H1 (cell line): ENCODE results near the gene TTI1. TPM values are rescaled to one million over a fixed set of nuclear protein-coding genes. Genes with fewer than 3 reads are reported as not detected.
A peak's percentile ranks its signal among the peaks of the same experiment; 100 is the strongest.

Experiments
- CTCF ChIA-PET: fragments of 300-600 bp; sonication (Branson Sonifier 250); formaldehyde crosslinking; loops from one replicate; lab custom pipeline; 2021; ENCODE audit not compliant: partially characterized antibody; lab: Charles Lee
- POLR2A ChIA-PET: fragments of 300-600 bp; sonication (Branson Sonifier 250); formaldehyde crosslinking; loops from one replicate; lab custom pipeline; 2021; ENCODE audit warnings: inconsistent platforms; ENCODE audit not compliant: partially characterized antibody; lab: Charles Lee
- DNase-seq, 2 experiments: peaks; one replicate each; pipeline versions ENCODE4 v3.0.0 to v3.0.0-alpha.2; 2010 to 2022; ENCODE audit warnings: low spot score in 2 of 2, low read depth in 1 of 2, mixed read lengths in 1 of 2
- FAIRE-seq: peaks from 2 replicates; lab custom pipeline; 2011; peaks lifted over from hg19 to GRCh38; lab: Jason Lieb, UNC
- H2AFZ ChIP-seq: 2 replicates; pipeline ENCODE4 v1.8.1; 2012; ENCODE audit warnings: low read length, inconsistent platforms
- H2AK5ac ChIP-seq: 2 replicates; pipeline ENCODE4 v1.6.1; 2013; ENCODE audit warnings: low read depth, low read length
- H2BK120ac ChIP-seq: replicated peaks from 2 replicates; pipeline ENCODE3; 2013; ENCODE audit warnings: low read depth, low read length, inconsistent platforms
- H2BK12ac ChIP-seq: 2 replicates; pipeline ENCODE4 v1.6.1; 2013; ENCODE audit warnings: low read depth, low read length
- H2BK15ac ChIP-seq: 2 replicates; pipeline ENCODE4 v1.6.1; 2013; ENCODE audit warnings: low read length
- H2BK20ac ChIP-seq: 2 replicates; pipeline ENCODE4 v1.6.1; 2013; ENCODE audit warnings: low read length
- H2BK5ac ChIP-seq: 2 replicates; pipeline ENCODE4 v1.6.1; 2013; ENCODE audit warnings: low read depth, low read length
- H3K14ac ChIP-seq: 2 replicates; pipeline ENCODE4 v1.6.1; 2013; ENCODE audit warnings: inconsistent platforms; ENCODE audit not compliant: insufficient read length
- H3K18ac ChIP-seq: 2 replicates; pipeline ENCODE4 v1.6.1; 2013; ENCODE audit warnings: low read length; ENCODE audit errors: extremely low read depth
- H3K23ac ChIP-seq: 2 replicates; pipeline ENCODE4 v1.6.1; 2013; ENCODE audit warnings: inconsistent platforms; ENCODE audit not compliant: insufficient read length
- H3K23me2 ChIP-seq: 2 replicates; pipeline ENCODE4 v1.6.1; 2013; ENCODE audit warnings: low read depth, low read length
- H3K27ac ChIP-seq: 2 replicates; pipeline ENCODE4 v1.6.1; 2011; ENCODE audit warnings: low read depth, low read length, inconsistent platforms
- H3K27me3 ChIP-seq, 4 experiments: replicated peaks in 1 of 4; 1 replicate in 1 of 4; 2 replicates in 3 of 4; pipeline versions ENCODE4 v1.6.1 to v1.8.1; 2011 to 2013; ENCODE audit warnings: low read length in 3 of 4, mild to moderate bottlenecking in 3 of 4, inconsistent platforms in 2 of 4, mixed read lengths in 2 of 4, moderate library complexity in 1 of 4; ENCODE audit not compliant: control insufficient read depth in 3 of 4, insufficient read depth in 3 of 4; ENCODE audit errors: extremely low read depth in 1 of 4
- H3K36me3 ChIP-seq, 4 experiments: 2 replicates each; pipeline versions ENCODE4 v1.6.1 to v1.8.1; 2011 to 2013; ENCODE audit warnings: mild to moderate bottlenecking in 4 of 4, low read length in 3 of 4, moderate library complexity in 2 of 4, control low read depth in 1 of 4, inconsistent platforms in 1 of 4; ENCODE audit not compliant: insufficient read depth in 4 of 4, control insufficient read depth in 2 of 4
- H3K4ac ChIP-seq: replicated peaks from 2 replicates; pipeline ENCODE3; 2013; ENCODE audit warnings: low read length, low read depth, mixed read lengths, inconsistent platforms; ENCODE audit not compliant: insufficient read length
- H3K4me1 ChIP-seq, 4 experiments: replicated peaks in 1 of 4; 1 replicate in 1 of 4; 2 replicates in 3 of 4; pipeline versions ENCODE4 v1.6.1 to v1.8.1; 2011 to 2013; ENCODE audit warnings: low read length in 3 of 4, inconsistent platforms in 2 of 4, mixed read lengths in 1 of 4; ENCODE audit not compliant: insufficient read depth in 4 of 4, control insufficient read depth in 3 of 4
- H3K4me2 ChIP-seq, 2 experiments: 2 replicates each; pipeline versions ENCODE4 v1.6.1 to v1.8.1; 2011 to 2013; ENCODE audit warnings: low read depth in 2 of 2, low read length in 2 of 2, control low read depth in 1 of 2, inconsistent platforms in 1 of 2, mild to moderate bottlenecking in 1 of 2; ENCODE audit not compliant: insufficient read depth in 1 of 2
- H3K4me3 ChIP-seq, 4 experiments: fragments of 200-600, 300-600 bp in 1 of 4; sonication (generic), shearing (Covaris generic), sonication (Bioruptor Twin) in 1 of 4; 2 replicates each; pipeline versions ENCODE4 v1.5.1 to v1.8.1; 2011 to 2016; ENCODE audit warnings: low read length in 4 of 4, low read depth in 3 of 4, control low read depth in 2 of 4, inconsistent platforms in 2 of 4, mild to moderate bottlenecking in 2 of 4, mixed read lengths in 1 of 4, moderate library complexity in 1 of 4; ENCODE audit not compliant: insufficient read depth in 2 of 4; ENCODE audit errors: extremely low read depth in 1 of 4
- H3K56ac ChIP-seq: replicated peaks from 2 replicates; pipeline ENCODE3; 2013; ENCODE audit warnings: low read depth, mild to moderate bottlenecking, mixed read lengths, low read length, inconsistent platforms; ENCODE audit not compliant: insufficient read length
- H3K79me1 ChIP-seq: 2 replicates; pipeline ENCODE4 v1.6.1; 2013; ENCODE audit warnings: low read depth, low read length, control low read depth
- H3K79me2 ChIP-seq, 2 experiments: 2 replicates each; pipeline versions ENCODE4 v1.6.1 to v1.8.1; 2012 to 2013; ENCODE audit warnings: low read length in 2 of 2, mild to moderate bottlenecking in 2 of 2, inconsistent platforms in 1 of 2; ENCODE audit not compliant: insufficient read depth in 2 of 2, control insufficient read depth in 1 of 2
- H3K9ac ChIP-seq, 4 experiments: replicated peaks in 1 of 4; 1 replicate in 1 of 4; 2 replicates in 3 of 4; pipeline versions ENCODE4 v1.6.1 to v1.8.1; 2011 to 2013; ENCODE audit warnings: low read depth in 3 of 4, low read length in 3 of 4, control low read depth in 2 of 4, mild to moderate bottlenecking in 2 of 4, moderate library complexity in 2 of 4, inconsistent platforms in 1 of 4; ENCODE audit errors: extremely low read depth in 1 of 4
- H3K9me3 ChIP-seq, 2 experiments: 2 replicates each; pipeline versions ENCODE4 v1.6.1 to v1.8.1; 2012 to 2013; ENCODE audit warnings: mild to moderate bottlenecking in 2 of 2, moderate library complexity in 2 of 2, control low read depth in 1 of 2, inconsistent platforms in 1 of 2, low read depth in 1 of 2, low read length in 1 of 2, mixed read lengths in 1 of 2; ENCODE audit not compliant: insufficient read depth in 2 of 2
- H4K20me1 ChIP-seq, 2 experiments: replicated peaks in 1 of 2; 2 replicates each; pipeline versions ENCODE3 to v1.8.1; 2011 to 2013; ENCODE audit warnings: inconsistent platforms in 2 of 2, low read length in 2 of 2, mild to moderate bottlenecking in 1 of 2; ENCODE audit not compliant: insufficient read depth in 2 of 2, control insufficient read depth in 1 of 2
- H4K5ac ChIP-seq: 2 replicates; pipeline ENCODE4 v1.6.1; 2013; ENCODE audit warnings: low read length, low read depth, mixed read lengths, inconsistent platforms; ENCODE audit not compliant: insufficient read length
- H4K8ac ChIP-seq: 2 replicates; pipeline ENCODE4 v1.8.0; 2013; ENCODE audit warnings: mild to moderate bottlenecking, moderate library complexity, low read length, inconsistent platforms; ENCODE audit not compliant: insufficient read depth; ENCODE audit errors: extremely low read depth
- H4K91ac ChIP-seq: replicated peaks from 2 replicates; pipeline ENCODE3; 2013; ENCODE audit warnings: low read length, mixed read lengths, inconsistent platforms; ENCODE audit not compliant: insufficient read length
- EZH2 ChIP-seq: fragments of 200-600 bp; sonication (generic); IDR thresholded peaks from 2 replicates; pipeline ENCODE4 v1.7.1; 2012; ENCODE audit warnings: low read depth, mild to moderate bottlenecking, moderate library complexity, low read length, inconsistent platforms; ENCODE audit not compliant: severe bottlenecking
- GABPA ChIP-seq: IDR thresholded peaks from 2 replicates; pipeline ENCODE4 v1.6.1; 2011; ENCODE audit warnings: mild to moderate bottlenecking, low read length, moderate library complexity, borderline replicate concordance; ENCODE audit not compliant: insufficient read depth
- KDM1A ChIP-seq: fragments of 200-600, 300-600 bp; sonication (generic); IDR thresholded peaks from 2 replicates; pipeline ENCODE4 v1.7.1; 2016; ENCODE audit warnings: mild to moderate bottlenecking, low read length, borderline replicate concordance
- RNF2 ChIP-seq: fragments of 200-900, 300-1000 bp; sonication (generic); IDR thresholded peaks from 2 replicates; pipeline ENCODE4 v1.7.1; 2016; ENCODE audit warnings: borderline replicate concordance, low read depth, mild to moderate bottlenecking, antibody characterized with exemption, low read length; ENCODE audit not compliant: poor library complexity, severe bottlenecking; ENCODE audit errors: missing control alignments
- SRF ChIP-seq: IDR thresholded peaks from 2 replicates; pipeline ENCODE4 v1.6.1; 2011; ENCODE audit warnings: mild to moderate bottlenecking, low read depth, low read length, moderate library complexity
- WGBS, 2 experiments: shearing (Covaris generic) in 1 of 2; methylation state at CpG; one replicate each; pipeline versions ENCODE4 v1.1.6 to v1.1.7; 2013 to 2015; ENCODE audit warnings: low lambda C conversion rate in 2 of 2, mixed read lengths in 2 of 2, inconsistent platforms in 1 of 2, low coverage in 1 of 2, missing lambda C conversion rate in 1 of 2; ENCODE audit not compliant: insufficient replicate concordance in 2 of 2, insufficient coverage in 1 of 2, insufficient read length in 1 of 2; ENCODE audit errors: extremely low coverage in 1 of 2, missing lambda C conversion rate in 1 of 2; 5-methylcytosine and 5-hydroxymethylcytosine counted together
- polyA plus RNA-seq, 7 experiments: library from polyadenylated mRNA; depleted of rRNA in 3 of 7; stranded (reverse) in 5 of 7; unstranded in 2 of 7; fragments of >200 nt in 5 of 7; fragments of 200-250 nt in 2 of 7; gene quantifications; 1 replicate in 5 of 7; 2 replicates in 1 of 7; 4 replicates in 1 of 7; pipeline versions ENCODE4 v1.2.1 to v1.2.3, GENCODE V29; 2011 to 2013; ENCODE audit warnings: missing spikeins in 2 of 7, mixed read lengths in 2 of 7
- total RNA-seq: library from RNA; stranded (reverse); fragmentation: NEBNext Ultra II Directional; extraction: Animal tissue kit (Norgen Biotek cat#: 25700); gene quantifications from 2 replicates; pipeline ENCODE4 v1.2.1, GENCODE V29; 2021

Gene TTI1
- total and polyA plus RNA-seq, 2 of the 8 experiments (the other 6 are each of a cell fraction or from before 2014, with no cell fraction given) = 34.1 to 47.0 TPM

- no peak overlapping the region for H3K56ac ChIP-seq
- H3K4me3 ChIP-seq = no peak overlapping the region
- no peaks in the 10 kb centered on the region for H3K9me3 ChIP-seq
- TF ChIP-seq GABPA = no peak
- TF ChIP-seq RNF2 = no peak
- TF ChIP-seq EZH2 = no peak
- no peak for TF ChIP-seq KDM1A
- no peak for TF ChIP-seq SRF
- no peak overlapping the region for H4K91ac ChIP-seq
- no peak overlapping the region for H2BK15ac ChIP-seq
- WGBS, 2 experiments = 91% methylated on average over 3 of the region's 3 CpGs; no CpG with 5 or more reads in 1 of the 2 experiments
- H3K14ac ChIP-seq = no peak overlapping the region
- no peak overlapping the region for H2BK5ac ChIP-seq
- no peaks in the 10 kb centered on the region for H3K27me3 ChIP-seq
- no peak for FAIRE-seq
- H3K23me2 ChIP-seq = no peaks in the 10 kb centered on the region
- H2AK5ac ChIP-seq = no peak overlapping the region
- H3K27ac ChIP-seq = no peak overlapping the region
- H3K79me2 ChIP-seq = no peaks in the 10 kb centered on the region
- H2BK120ac ChIP-seq = no peak overlapping the region
- no peak overlapping the region for H4K8ac ChIP-seq
- peak in 1 of 2 experiments; percentile 10 for DNase-seq
- no peak overlapping the region for H2BK12ac ChIP-seq
- H4K20me1 ChIP-seq = no peaks in the 10 kb centered on the region
- no peak overlapping the region for H2BK20ac ChIP-seq
- no peak overlapping the region for H3K23ac ChIP-seq
- no peaks in the 10 kb centered on the region for H3K4me1 ChIP-seq
- CTCF ChIA-PET = interaction anchor here (0.6 to 4.9 kb wide), 5 partner anchors 13 to 392 kb away, joined by 3 to 28 read pairs (median 3); no protein-coding TSS in a partner anchor
- H3K18ac ChIP-seq = no peak overlapping the region
- H4K5ac ChIP-seq = no peak overlapping the region
- H2AFZ ChIP-seq = no peak overlapping the region
- H3K4me2 ChIP-seq = no peak overlapping the region
- no peak overlapping the region for H3K4ac ChIP-seq
- H3K9ac ChIP-seq = no peak overlapping the region
- POLR2A ChIA-PET = no interaction called here
- no peaks in the 10 kb centered on the region for H3K36me3 ChIP-seq
- H3K79me1 ChIP-seq = no peaks in the 10 kb centered on the region
These were observed 77.1 kb downstream of the TTI1 start for GRCh38 chr20:37956107-37956585.
